HK-2 (cell line): ENCODE results near the gene C22orf39.

Source experiments
- DNase-seq: peaks from one replicate; pipeline ENCODE4 v3.0.0-alpha.2; 2018; ENCODE audit not compliant: unreplicated experiment

C22orf39 gene

DNA sequence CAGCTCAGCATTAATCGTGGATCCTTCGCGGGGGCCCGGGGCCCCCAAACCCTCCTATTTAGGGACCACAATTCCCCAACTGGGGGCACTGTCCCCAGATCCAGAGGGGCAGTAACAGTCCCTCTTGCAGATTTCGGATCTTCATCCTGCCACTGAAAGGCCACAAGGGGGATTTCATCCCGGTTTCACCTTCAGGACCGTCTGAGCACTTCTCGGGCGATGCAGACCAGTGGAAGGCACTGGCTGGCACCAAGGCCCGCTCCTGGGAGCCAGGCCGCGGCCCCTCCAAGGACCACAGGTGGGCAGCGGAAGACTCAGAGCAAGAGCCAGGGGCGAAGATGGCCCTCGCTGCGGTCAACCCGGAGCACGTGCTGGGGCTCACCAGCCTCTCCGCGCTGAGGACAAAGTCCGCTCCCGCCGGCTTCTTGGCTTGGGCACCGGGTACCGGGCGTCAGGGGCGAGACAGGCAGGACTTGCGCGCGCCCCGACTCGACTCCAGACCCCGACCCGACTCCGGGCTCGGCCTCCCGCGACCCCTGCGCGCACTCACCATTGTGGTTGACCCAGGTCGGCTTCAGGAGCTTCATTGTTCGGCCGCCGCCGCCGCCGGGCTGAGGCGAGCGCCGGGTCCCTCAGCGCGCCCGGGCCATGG, 16.5 kb downstream of the C22orf39 start:
- peak; percentile 26 for DNase-seq

DNA sequence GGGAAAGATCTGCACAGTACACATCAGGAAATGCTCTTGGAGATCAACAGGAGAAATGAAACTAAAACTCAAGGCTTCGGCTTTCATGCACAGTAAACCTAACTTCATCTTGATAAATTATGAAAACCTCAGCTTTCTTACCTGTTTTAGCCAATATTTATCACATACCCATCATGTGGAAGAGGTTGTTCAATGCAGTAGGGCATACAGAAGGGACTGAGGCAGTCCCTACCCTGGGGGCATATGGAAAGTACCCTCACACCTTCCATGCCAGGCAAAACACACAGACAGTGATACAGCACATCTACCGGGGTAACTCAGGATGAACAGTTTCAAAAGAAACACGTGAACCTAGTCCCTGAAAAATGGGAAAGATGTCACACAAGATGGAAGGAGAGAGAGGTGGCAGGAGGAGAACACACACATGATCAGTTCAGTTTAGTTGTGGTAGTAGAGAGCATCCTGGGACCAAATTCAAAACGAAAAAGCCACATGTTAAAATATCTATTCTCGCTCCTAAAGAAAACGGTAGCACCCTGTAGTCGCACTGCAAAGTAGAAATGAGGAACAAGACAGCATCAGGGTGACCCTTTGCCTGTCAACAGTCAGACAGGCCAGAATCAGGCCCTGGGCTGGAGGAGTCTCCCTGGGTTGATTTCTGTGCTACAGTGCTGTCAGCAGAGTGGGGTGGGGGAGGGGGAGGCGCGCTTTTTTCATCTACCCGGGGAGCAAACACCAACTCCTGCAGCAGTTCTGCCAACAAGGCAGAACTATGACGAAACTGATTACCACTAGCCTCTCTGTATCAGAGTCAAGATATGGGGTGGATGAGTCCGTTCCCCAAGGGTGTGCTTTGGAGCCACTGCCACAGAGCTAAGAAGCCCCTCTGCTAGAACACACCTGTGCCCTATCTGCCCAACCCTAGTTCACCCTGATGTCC, 17.3 kb downstream of the C22orf39 start:
- DNase-seq, result no peak

DNA sequence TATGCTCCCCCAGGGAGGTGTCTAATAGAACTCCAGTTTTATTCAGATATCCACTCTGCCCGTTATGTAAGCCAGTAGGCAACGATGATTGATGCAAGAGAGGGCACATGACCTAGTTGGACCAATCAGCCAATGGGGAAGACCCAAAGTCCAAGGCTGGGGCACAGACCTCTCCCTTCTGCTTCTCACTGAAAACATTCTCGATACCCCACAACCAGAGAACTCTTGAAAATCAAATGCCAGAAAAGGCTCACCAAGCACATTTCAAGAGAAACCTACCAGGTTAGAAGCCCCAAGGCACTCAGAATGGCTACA, 23.4 kb downstream of the C22orf39 start:
- DNase-seq, result no peak

DNA sequence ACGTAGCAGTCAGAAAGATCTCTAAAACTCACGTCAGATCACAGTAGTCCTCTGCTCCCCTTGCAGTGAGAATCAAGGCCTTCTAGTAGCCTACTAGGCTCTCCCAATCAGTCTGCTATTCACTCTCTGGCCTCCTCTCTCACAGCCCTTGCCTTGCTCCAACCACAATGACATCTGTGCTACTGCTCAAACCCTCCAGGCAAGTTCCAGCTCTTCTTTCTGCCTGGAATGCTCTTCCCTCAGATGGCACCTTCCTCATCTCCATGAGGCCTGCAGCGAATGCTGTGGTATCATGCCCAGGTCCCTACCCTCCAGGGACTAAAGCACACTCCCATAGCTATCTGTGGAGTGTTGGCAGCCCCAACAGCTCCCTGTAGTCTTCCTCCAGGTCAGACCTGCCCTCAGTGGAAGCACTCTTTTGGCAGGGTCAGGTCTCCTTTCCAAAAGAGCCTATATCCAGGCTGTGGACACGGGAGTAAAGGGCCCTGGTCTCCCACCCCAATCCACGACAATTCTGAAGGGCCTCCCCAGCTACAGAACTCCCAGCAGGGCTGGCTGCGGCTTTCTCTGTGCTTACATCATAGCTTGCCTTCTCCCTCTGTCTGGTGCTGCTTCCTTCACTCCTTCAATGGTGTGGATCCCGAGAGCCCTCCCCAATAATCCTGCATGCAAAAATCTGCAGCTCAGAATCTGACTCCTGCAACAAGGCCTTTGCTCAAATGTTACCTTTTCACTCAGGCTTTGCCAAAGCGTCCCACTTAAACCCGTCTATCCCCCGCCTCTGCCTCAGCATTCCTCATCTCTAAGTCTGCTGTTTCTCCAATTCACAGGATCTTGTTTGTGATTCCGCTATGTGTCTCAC, 24.8 kb downstream of the C22orf39 start:
- DNase-seq, result no peak

DNA sequence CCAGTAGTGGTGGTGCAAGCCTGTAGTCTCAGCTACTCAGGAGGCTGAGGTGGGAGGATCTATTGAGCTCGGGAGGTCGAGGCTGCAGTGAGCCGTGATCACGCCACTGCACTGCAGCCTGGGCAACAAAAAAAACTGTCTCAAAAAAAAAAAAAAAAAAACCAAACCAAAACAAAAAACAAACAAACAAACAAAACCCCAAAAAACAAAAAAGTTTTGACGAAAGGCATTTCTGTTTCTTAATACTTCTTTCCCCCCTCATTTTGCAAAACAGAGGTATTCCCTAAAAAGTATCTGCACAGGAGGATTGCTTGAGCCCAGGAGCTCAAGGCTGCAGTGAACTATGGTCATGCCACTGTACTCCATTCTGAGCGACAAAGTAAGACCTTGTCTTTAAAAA, 27.2 kb downstream of the C22orf39 start:
- no peak for DNase-seq

DNA sequence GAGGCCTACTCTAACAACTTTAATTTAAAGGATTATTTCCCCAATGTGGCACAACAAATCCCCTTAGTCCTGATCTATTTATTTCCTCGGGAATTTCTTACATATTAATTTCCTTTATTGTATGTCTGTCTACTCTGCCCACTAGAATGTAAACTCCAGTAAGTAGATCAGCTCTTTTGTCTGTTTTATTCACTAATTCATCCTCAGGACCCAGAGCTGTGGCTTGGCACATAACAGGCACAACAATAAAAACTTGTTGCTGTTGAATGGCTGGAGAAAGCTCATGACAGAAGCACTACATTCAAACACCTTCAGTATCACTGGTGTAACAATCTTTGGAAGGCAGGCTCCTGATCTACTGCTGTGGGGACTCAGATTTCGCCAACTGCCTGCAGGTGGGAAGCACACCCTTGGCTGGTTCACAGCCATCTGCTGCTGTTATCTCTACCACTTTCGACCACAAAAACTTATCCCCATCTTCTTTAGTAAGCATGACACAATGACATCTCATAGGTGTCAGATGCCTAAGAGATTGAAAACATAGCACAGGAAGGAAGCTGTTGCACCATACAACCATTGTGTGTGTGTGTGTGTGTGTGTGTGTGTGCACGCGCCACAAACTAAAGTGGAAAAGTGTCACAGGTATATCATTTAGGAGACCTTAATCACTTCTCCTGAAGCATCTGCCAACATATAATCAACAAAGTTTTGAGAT, 27.9 kb downstream of the C22orf39 start:
- no peak for DNase-seq

DNA sequence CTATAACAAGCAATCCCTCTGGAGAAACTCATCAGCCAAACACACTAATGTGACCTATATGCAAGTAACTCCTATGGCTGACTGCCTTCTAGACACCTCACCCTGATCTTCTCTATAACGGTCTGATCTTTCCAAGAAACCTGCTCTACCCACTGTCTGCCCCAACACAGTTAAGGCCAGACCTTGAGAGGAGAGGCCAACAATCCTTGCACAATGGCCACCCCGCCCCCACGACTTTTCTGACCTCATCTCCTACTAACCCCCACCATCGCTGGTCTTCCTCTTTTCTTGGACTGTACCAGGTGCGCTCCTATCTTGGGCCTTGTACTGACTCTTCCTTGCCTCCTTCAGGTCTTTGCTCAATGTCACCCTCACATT, 28.4 kb downstream of the C22orf39 start:
- DNase-seq, result no peak

DNA sequence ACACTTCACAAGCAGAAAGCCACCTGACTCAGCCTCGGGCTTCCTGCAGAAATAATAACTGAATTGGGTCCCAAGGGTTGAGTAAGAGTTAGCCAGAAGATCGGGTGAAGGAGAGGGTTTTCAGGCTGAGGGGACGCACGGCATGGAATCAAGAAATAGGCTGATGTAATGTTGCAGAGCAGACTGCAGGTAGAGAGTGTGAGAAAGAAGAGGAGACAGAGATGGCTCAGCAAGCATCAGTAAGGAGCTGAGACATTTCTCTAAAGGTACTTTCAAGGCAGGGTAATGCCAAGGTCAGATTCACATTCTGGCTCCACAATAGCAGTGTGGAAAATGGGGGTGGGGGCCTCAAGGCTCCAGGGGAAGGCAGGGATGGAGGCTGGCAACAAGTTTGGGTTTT, 34.6 kb downstream of the C22orf39 start:
- no peak for DNase-seq

DNA sequence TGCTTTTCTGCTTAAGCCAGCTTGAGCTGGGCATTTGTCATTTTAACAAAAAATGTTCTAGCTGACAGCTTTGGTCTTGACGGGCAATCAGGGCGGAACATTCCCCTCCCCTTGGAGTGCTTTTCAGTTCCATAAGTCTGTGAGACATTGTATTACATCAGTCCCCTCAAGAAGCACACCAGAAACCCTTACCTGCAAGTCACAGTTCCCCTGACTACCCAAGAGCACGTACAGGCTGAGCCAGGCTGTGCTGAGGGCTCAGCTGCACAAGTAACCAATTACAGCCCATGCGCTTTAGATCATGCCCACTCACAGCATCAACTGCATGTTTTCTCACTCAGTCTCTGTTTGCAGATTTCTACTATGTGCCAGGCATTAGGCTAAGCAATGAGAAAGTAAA, 35.0 kb downstream of the C22orf39 start:
- DNase-seq, result no peak

DNA sequence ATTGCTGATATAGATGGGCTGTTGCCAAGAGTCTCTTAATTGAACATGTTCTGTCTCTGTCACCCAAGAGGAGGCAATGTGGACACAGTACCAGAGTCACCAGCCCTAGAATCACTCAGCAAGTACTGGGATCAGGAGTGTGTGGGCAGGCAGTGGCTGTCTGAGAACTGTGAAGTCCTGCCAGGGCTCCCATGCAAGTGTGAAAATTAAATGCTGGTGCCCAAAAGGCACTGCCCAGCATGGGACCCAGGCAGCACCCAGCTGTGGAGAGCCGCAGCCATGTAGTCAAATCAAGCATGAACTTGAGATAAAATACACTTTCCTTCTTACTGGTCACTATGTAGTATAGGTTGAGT, 35.8 kb downstream of the C22orf39 start:
- no peak for DNase-seq

DNA sequence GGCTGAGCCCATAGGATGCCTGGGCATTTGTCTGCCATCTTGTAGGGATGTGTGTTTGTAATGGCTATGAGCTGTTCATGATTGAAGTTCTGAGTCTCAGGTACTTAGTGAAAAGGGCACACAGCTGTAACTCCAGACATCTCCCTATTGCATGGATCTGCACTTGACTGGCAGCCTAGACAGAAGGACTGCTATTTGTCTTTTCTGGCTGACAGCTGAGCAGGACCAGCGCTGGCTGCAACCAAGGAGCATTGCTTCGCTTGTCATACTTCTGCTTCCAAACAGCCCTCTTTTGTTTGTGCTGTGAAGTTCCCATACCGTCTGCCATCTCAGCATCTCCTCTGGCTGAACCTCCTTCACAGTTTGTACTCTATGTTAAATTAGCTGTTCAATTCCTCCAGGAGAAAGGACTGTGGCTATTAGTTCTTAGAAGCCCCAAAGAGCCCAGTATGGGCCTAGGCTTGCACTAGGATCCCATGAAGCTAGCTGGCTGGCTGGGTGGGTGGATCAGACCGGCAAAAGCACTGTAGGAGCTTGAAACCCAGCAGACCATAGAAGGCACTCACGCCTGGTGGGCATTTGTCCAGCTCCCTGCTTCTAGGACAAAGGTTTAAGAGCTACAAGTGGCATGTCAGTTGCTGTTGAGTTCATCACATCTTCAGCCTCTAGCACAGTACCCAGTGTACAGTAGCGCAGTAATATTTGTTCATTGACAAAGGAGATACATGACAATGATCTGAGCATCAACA, 36.4 kb downstream of the C22orf39 start:
- DNase-seq, result no peak

DNA sequence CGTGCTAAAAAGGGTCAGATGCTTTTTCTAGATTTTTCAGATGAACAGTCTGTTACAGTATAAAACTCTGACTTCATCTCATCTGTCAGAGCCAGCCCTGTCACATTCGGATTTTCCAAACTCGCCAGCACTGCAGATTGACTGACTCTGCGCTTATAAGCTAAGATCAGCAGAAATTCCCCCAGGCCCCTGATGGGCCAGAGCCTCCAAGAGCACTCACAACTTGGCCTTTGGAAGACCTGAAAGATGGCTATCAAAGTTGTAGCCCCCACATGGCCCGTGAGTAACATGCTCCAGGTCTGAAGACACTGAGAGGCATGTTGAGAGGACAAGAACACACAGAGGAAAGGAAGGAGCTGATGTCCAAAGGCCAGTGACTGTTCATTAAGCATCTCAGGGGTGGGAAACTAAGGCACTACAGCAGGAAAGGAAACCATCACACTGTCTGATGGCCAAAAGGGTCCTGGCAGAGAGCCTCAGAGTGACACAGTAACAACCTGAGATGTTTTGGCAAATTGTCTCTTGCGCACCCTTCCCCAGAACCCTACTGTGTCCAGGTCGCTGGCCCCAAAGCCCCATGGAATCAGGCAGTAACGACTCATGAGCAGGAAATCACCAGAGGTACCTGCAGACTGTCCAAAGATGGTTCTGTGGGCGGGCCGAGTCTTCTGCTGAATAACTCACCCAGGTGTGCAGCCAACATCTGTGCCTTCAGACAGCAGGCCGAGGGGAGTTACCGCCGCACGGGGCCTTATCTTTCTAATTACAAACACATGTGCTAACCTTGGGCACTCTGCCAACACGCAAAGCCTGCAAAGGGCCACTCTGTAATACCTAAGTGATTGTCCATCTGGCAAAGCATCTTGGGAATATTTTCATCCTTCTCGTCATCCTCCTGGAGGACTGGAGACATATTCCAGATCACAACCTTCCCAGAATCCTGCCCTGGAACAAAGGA, 39.6 kb downstream of the C22orf39 start:
- no peak for DNase-seq

DNA sequence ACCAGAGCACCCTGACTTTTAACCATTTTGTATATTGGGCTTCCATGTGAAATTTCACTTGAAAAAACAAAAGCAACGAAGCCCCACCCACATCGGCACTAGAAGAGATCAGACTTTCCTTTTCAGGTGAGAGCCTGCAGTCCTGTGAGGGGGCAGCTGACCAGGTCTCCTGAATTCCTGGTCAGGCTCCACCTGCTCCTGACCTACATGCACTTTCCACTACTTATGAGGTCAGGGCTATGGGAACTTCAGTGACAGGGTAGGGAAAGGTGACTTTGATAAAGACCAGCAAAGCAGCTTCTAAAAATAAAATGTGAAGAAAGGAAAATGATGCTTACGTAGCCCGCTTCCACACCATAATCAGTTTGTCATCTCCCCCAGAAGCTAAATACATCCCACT, 40.7 kb downstream of the C22orf39 start:
- no peak for DNase-seq

DNA sequence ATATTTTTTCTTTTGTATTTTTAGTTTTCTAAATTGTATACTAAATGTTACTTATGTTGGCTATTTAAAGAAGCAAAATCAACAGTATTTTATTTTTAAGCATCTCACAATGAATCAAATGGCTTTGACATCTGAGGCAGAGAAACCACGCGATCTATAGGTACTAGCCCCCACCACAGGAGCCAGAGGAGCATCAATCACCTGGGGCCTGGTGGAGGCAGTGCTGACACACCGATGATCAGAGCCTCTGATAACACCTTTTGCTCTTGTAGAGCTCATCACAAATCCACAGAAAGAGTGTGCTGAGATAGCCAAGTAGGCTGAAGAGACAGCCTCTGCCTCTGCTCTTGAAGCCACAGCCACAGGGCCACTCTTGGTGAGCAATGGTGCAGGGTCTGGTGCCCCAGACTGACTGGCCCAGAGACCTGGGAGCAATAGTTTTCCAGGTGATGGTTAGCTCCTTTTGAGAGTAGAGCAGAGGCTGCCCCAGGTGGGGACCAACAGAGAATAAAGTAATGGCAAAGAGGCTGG, 41.2 kb downstream of the C22orf39 start:
- DNase-seq, result no peak

DNA sequence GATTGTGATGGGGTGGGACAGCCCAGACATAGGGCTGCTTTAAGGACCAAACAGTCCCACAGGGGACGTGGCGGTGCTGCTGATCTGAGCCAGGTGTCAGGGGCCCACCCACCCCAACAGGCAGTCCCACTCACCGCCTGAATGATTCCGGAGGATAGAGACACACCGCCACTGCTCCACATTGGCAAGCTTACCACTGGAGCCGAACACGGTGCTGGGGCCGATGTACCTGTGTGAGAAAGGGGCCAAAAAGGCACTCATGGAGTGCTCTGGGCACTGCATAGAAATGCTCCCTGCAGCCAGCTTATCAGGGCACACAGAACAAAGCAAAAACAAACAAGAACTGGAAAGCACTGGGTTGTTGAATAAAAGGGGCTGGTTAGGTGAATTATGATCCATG, 41.9 kb downstream of the C22orf39 start:
- DNase-seq, result no peak

DNA sequence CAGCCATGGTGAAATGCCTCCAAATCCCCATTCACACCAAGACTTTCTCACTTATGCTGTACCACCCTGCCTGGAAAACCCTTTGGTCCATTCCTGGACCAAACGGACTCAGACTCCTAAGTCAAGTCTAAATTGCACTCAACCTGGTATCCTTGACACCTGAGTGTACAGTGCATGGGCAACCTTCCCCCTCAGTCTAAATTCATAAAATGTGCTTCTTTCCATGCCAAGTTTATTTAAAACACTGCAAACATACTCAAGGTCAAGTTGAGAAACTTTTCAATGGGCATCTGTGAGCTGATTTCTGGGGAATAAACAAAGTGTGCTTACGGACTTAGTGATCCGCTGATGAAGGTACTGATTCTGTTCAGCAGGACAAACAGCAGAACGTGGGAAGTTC, 42.4 kb downstream of the C22orf39 start:
- no peak for DNase-seq

DNA sequence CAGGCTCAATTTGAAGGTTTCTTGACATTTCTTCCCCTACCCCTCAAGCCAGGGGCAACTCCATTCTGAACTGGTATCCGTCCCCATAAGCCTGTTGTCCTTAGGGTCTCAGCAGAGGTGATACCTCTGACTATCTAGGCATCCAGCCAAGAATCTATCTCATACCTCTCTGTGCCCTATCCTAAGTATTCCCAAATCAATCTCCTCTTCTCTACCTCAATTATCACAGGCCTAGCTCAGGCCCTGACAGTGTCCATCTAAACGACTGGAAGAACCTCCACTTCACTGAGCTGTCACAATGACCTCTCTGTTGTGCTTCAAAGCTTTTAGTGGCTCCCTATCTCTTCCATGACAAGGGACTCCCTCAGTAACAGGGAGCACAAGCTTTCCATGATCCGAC, 42.8 kb downstream of the C22orf39 start:
- DNase-seq, result no peak

DNA sequence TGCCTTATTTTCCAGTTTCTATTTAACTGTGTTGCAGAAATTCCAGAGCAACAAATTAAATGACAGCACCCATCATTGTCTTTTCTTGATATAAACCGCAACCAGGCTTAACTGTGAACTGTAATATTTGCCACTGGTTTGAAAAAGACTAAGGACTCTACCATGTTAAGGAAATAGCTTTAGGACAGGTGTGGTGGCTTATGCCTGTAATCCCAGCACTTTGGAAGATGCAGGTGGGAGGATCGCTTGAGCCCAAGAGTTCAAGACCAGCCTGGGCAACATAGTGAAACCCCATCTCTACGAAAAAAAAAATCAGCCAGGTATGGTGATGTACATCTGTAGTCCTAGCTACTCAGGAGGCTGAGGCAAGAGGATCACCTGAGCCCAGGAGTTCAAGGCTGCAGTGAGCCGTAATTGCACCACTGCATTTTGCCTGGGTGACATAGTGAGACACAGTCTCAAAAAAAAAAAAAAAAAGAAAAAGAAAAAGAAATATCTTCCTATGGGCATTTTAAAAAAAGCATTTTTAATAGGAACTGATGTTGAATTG, 44.8 kb downstream of the C22orf39 start:
- DNase-seq, result no peak

DNA sequence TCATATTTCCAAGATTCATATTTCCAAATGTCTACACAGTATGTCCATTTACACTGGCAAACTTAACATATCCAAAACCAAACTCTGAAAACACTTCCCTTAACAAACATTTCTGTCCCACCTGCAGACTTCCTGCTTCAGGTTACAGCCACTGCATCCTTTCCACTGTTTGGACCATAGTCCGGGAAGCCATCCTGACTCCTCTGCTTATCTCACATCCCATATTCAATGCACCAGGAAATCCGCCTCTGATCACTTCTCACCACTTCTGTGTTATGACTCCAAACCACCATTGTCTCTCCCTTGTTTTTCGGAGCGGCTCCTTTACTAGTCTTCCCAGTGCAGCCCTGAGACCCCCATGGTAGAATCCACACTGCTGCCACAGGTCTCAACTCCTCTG, 46.0 kb downstream of the C22orf39 start:
- DNase-seq, result no peak

DNA sequence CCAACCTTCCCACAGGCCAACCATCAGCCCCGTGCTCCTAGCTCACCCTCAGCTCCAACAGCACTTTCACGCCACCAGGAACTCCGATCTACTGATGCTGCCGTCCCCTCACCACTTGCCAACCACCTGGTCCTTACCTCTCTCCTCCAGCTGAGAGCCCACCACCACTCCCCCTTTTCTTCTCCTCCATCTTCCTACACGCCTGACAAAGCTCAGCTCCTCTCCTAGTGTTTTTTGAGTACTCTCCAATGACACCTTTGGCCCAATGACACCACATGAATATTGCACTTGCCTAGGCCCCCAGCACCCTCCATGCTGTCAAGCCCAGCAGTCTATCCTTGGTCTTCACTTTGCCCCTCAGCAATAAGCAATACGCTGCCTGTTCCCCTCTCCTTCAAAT, 46.6 kb downstream of the C22orf39 start:
- DNase-seq, result no peak
